ENCODE data around the gene ADAM19. TPM values are rescaled to one million over a fixed set of nuclear protein-coding genes. Genes with fewer than 3 reads are reported as not detected.

ADAM19 gene
- total RNA-seq, 1 donor from 2014 or later, result 9.1 TPM

DNA sequence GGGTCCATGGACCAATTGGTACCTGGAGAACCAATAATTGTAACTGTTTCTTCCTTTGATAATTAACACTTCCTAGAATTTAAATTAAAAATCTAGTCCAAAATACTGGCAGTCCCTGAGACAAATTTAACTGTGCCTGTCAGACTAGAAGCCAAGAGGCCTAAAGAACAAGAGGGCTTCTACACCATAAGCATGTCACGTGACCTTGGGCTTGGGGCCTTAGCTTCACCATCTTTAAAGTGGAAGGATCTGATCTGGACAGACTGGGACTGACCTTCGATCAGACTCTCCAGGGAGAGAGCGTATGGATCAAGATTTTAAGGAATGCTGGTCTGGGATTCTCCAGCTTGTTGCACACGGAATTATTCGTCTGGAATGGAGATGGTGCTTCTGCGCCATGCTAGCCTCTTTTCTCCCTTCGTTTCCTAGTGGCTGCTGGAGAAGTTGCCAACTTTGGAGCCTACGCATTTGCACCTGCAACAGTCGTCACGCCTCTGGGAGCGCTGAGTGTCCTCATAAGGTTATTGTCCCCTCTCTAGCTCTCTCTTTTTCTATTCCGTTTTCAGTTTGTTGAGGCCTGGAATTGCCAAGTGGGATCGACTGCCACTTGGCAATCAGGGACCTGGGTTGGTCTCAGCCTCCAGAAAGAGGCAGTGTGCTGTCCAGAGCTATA, 107.1 kb downstream of the ADAM19 start:
- H3K4me1 Mint-ChIP-seq, result peaks cover 13% of the 10 kb centered on the region
- no peak overlapping the region for H3K4me3 Mint-ChIP-seq
- H3K9me3 Mint-ChIP-seq, result no peaks in the 10 kb centered on the region
- no peak overlapping the region for H3K27ac Mint-ChIP-seq (ENCODE audit: unreplicated experiment)
- peaks cover 5% of the 10 kb centered on the region for H3K27me3 Mint-ChIP-seq (ENCODE audit: low read depth)
- TF ChIP-seq, protein P1, sequence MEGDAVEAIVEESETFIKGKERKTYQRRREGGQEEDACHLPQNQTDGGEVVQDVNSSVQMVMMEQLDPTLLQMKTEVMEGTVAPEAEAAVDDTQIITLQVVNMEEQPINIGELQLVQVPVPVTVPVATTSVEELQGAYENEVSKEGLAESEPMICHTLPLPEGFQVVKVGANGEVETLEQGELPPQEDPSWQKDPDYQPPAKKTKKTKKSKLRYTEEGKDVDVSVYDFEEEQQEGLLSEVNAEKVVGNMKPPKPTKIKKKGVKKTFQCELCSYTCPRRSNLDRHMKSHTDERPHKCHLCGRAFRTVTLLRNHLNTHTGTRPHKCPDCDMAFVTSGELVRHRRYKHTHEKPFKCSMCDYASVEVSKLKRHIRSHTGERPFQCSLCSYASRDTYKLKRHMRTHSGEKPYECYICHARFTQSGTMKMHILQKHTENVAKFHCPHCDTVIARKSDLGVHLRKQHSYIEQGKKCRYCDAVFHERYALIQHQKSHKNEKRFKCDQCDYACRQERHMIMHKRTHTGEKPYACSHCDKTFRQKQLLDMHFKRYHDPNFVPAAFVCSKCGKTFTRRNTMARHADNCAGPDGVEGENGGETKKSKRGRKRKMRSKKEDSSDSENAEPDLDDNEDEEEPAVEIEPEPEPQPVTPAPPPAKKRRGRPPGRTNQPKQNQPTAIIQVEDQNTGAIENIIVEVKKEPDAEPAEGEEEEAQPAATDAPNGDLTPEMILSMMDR (conservative IDR thresholded peaks at IDR 0.05), result no peak
- H3K36me3 Mint-ChIP-seq (ENCODE audit: low read depth), result no peaks in the 10 kb centered on the region
- DNase-seq (ENCODE audit: low read depth, low spot score), result no peak

DNA sequence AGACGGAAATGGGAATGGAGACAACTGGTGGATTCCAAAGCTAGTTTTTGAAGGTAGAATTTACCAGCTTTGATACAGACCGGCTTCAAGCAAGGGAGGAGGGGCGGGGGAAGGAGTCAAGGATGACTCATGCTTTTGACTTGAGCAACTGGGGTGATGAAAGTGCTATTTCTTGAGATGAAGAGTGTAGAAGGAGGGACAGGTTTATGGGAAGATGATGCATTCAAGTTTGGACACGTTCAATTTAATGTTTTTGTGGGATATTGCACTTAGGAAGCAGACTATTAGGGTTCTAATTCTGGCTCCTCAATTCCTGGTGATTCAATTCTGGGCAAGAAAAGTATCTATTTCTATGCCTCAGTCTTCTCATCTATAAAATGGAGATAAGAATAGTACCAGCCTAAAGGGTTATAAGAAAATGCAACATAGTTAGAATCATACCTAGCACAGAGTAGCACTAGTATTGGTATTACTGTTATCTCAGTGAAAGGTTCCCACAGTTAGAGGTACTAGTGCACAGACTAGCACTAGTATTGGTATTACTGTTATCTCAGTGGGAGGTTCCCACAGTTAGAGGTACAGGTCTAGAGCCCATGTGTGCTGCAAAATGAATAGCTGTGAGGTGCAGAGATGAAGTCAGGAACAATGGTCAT, 110.9 kb downstream of the ADAM19 start:
- no peak for DNase-seq (ENCODE audit: low read depth, low spot score)
- Mint-ChIP-seq H3K27me3 (ENCODE audit: low read depth) (peaks cover 37% of the 10 kb centered on the region), H3K27ac (ENCODE audit: unreplicated experiment) (no peak overlapping the region), H3K36me3 (ENCODE audit: low read depth) (no peaks in the 10 kb centered on the region), H3K4me3 (no peak overlapping the region), H3K9me3 (no peaks in the 10 kb centered on the region), H3K4me1 (peaks cover 17% of the 10 kb centered on the region)
- TF ChIP-seq, protein P1 (conservative IDR thresholded peaks at IDR 0.05), result no peak

DNA sequence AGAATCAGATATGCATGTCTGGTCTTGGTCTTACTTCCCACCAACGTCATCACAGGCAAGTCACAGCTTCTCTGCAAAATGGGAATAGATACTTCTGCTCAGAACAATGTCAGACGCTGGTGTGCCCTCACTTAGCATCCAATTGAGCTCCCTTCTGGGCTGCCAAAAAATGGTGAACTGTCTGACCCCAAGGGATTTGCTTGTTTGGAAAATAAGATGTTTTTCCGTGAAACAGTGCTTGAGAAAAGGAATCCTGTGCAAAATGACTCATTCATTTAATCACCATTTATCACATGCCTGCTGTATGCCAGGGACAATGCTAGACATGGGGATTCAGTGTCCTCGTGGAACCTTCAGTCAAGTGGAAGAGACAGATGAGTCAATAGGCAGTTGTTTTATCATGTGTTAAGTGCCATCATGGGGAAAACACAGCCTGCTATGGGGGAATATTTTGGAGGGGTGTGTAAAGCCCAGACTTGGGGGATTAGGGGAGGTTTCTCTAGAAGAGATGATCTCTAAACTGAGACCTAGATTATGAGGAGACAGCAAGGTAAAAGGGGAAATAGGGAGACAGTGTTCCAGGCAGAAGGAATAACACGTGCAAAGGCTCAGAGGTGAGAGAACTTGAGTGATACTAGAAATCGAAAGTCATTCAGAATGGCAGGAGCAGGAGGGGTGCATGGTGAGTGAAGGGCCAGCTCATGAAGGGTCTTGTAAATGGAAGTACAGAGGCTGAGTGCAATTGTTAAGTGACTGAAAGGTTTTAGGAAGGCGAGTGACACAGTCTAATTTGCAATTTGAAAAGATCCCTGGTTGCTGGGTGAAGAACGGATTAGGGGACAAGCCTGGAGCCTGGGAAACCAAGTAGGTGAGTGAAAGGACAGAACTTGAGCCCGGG, 111.7 kb downstream of the ADAM19 start:
- Mint-ChIP-seq H3K4me3 (no peak overlapping the region), H3K9me3 (no peaks in the 10 kb centered on the region), H3K4me1 (peaks cover 17% of the 10 kb centered on the region), H3K27me3 (ENCODE audit: low read depth) (peaks cover 44% of the 10 kb centered on the region), H3K36me3 (ENCODE audit: low read depth) (no peaks in the 10 kb centered on the region), H3K27ac (ENCODE audit: unreplicated experiment) (no peak overlapping the region)
- TF ChIP-seq, protein P1 (conservative IDR thresholded peaks at IDR 0.05), result no peak
- no peak for DNase-seq (ENCODE audit: low read depth, low spot score)

DNA sequence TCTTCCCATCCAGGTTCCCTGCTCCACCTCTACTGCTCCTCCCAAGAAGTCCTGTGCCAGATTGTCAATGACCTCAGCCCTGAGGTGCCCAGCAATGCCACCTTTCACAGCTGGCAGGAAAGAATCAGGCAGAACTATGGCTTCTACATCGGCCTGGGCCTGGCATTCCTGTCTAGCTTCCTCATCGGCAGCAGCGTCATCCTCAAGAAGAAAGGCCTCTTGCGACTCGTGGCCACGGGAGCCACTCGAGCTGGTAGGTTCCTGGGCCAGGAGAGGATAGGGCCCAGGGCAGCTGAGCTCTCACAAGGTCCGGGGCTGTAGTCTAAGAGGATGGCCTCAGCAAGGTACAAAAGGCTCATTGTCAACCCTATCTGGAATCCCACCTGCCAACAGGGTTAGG, 112.5 kb downstream of the ADAM19 start:
- Mint-ChIP-seq H3K4me1 (peaks cover 19% of the 10 kb centered on the region), H3K27me3 (ENCODE audit: low read depth) (peaks cover 52% of the 10 kb centered on the region), H3K27ac (ENCODE audit: unreplicated experiment) (no peak overlapping the region), H3K4me3 (no peak overlapping the region), H3K9me3 (no peaks in the 10 kb centered on the region), H3K36me3 (ENCODE audit: low read depth) (no peaks in the 10 kb centered on the region)
- DNase-seq (ENCODE audit: low read depth, low spot score), result no peak
- TF ChIP-seq, protein P1 (conservative IDR thresholded peaks at IDR 0.05), result no peak

DNA sequence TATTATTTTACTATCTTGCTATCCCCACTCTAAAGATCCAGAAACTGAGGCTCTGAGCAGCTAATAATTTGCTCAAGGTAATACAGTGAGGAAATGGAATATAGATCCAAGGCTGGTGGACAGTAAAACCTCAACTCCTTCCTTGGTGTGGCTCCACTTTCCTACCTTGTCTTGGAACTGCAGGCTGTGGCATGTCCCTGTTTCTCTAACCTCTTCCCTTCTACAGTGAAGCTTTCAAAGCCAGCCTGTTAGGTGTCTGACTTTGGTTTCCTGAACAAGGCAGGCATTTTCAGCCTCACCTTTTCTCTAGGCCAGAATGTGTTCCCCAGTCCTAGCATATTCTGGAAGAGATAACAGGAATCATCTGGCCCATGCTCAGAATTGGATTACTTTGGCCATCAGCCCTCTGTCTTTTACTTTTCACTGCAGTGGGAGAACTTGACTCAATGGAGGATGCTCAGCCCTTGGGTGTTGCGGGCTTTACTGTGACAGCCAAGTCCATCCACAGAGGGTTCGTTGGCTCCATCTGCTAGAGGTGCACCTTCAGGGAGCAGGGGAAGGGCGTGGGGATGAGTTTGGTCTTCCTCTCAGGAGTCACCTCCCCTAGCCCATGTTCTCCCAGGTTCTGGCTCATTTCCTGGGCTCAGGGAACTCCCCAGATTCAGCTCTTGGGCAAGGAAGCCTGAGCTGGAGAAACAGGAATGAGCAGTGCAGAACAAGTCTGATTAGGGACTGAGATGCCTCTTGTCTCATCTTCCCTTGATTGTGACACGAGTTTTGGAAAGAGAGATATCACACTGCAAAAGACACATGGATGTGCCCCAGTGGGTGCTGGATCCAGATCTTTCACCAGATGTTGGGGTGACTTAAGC, 114.4 kb downstream of the ADAM19 start:
- H3K27ac Mint-ChIP-seq (ENCODE audit: unreplicated experiment), result no peak overlapping the region
- H3K36me3 Mint-ChIP-seq (ENCODE audit: low read depth), result no peaks in the 10 kb centered on the region

More for the DNA sequence above, 114.4 kb downstream of the ADAM19 start:
- TF ChIP-seq, protein P1 (conservative IDR thresholded peaks at IDR 0.05), result no peak
- Mint-ChIP-seq H3K9me3 (no peaks in the 10 kb centered on the region), H3K4me3 (peak overlapping the region; percentile 61), H3K27me3 (ENCODE audit: low read depth) (peaks cover 61% of the 10 kb centered on the region), H3K4me1 (peaks cover 33% of the 10 kb centered on the region)
- DNase-seq (ENCODE audit: low read depth, low spot score), result no peak

Data from neural crest cell (in vitro differentiated cells).